Neutrophil (primary cell): ENCODE results near the gene KIF6.

ENCODE experiments used
- H3K27ac ChIP-seq: fragments of 200-600 bp; sonication (generic); 2 replicates; pipeline ENCODE4 v1.5.1; 2016; ENCODE audit warnings: mild to moderate bottlenecking, moderate library complexity
- H3K27me3 ChIP-seq: fragments of 200-600 bp; sonication (generic); 2 replicates; pipeline ENCODE4 v1.6.0; 2016; ENCODE audit warnings: mild to moderate bottlenecking
- H3K36me3 ChIP-seq: fragments of 200-600 bp; sonication (generic); 2 replicates; pipeline ENCODE4 v1.5.1; 2017
- H3K4me1 ChIP-seq, 2 experiments: fragments of 200-600 bp in 1 of 2; sonication (generic) in 1 of 2; 1 replicate in 1 of 2; 2 replicates in 1 of 2; pipeline versions ENCODE4 v1.5.1 to v1.6.1; 2013 to 2016; ENCODE audit warnings: low read depth in 1 of 2, low read length in 1 of 2, mild to moderate bottlenecking in 1 of 2, moderate library complexity in 1 of 2; ENCODE audit not compliant: control insufficient read depth in 1 of 2, insufficient read depth in 1 of 2
- H3K4me3 ChIP-seq, 2 experiments: fragments of 200-600 bp in 1 of 2; sonication (generic) in 1 of 2; 1 replicate in 1 of 2; 2 replicates in 1 of 2; pipeline ENCODE4 v1.5.1; 2013 to 2016; ENCODE audit warnings: low read depth in 1 of 2, low read length in 1 of 2, mild to moderate bottlenecking in 1 of 2, moderate library complexity in 1 of 2
- H3K9me3 ChIP-seq: fragments of 200-600 bp; sonication (generic); 2 replicates; pipeline ENCODE4 v1.5.1; 2016
- CTCF ChIP-seq: fragments of 200-600 bp; sonication (generic); IDR thresholded peaks from 2 replicates; pipeline ENCODE4 v1.5.1; 2016; ENCODE audit warnings: antibody characterized with exemption

Gene KIF6

GRCh38 chr6:39566456-39566855, 158.8 kb downstream of the KIF6 start:
- H3K36me3 ChIP-seq: no peaks in the 10 kb centered on the region
- no peak overlapping the region for H3K4me3 ChIP-seq
- no peak overlapping the region for H3K27ac ChIP-seq
- no peak for TF ChIP-seq CTCF
- H3K27me3 ChIP-seq: no peaks in the 10 kb centered on the region
- H3K4me1 ChIP-seq: no peaks in the 10 kb centered on the region
- no peaks in the 10 kb centered on the region for H3K9me3 ChIP-seq

- no peak for TF ChIP-seq CTCF
- no peaks in the 10 kb centered on the region for H3K36me3 ChIP-seq
- no peaks in the 10 kb centered on the region for H3K9me3 ChIP-seq
- no peaks in the 10 kb centered on the region for H3K27me3 ChIP-seq
- no peaks in the 10 kb centered on the region for H3K4me1 ChIP-seq
- no peak overlapping the region for H3K4me3 ChIP-seq
- no peak overlapping the region for H3K27ac ChIP-seq
Observed at GRCh38 chr6:39565956-39566355, 159.3 kb downstream of the KIF6 start.

- Histone ChIP-seq H3K4me3 (no peak overlapping the region), H3K27me3 (no peaks in the 10 kb centered on the region)
- TF ChIP-seq CTCF: no peak
Observed at GRCh38 chr6:39563566-39564311, 161.5 kb downstream of the KIF6 start.

GRCh38 chr6:39561536-39562266, 163.5 kb downstream of the KIF6 start:
- Histone ChIP-seq H3K4me3 (no peak overlapping the region), H3K4me1 (no peaks in the 10 kb centered on the region), H3K27ac (no peak overlapping the region), H3K36me3 (no peaks in the 10 kb centered on the region), H3K9me3 (no peaks in the 10 kb centered on the region), H3K27me3 (no peaks in the 10 kb centered on the region)
- no peak for TF ChIP-seq CTCF

More at GRCh38 chr6:39563566-39564311, 161.5 kb downstream of the KIF6 start:
- Histone ChIP-seq H3K36me3 (no peaks in the 10 kb centered on the region), H3K4me1 (no peaks in the 10 kb centered on the region), H3K27ac (no peak overlapping the region), H3K9me3 (no peaks in the 10 kb centered on the region)

- Histone ChIP-seq H3K9me3 (no peaks in the 10 kb centered on the region), H3K4me1 (no peaks in the 10 kb centered on the region)
- no peak for TF ChIP-seq CTCF
Observed at GRCh38 chr6:39560915-39561314, 164.3 kb downstream of the KIF6 start.

More at GRCh38 chr6:39560915-39561314, 164.3 kb downstream of the KIF6 start:
- Histone ChIP-seq H3K36me3 (no peaks in the 10 kb centered on the region), H3K4me3 (no peak overlapping the region), H3K27me3 (no peaks in the 10 kb centered on the region), H3K27ac (no peak overlapping the region)
